Measurements from ENCODE around the gene SETD7.
"Not testable (repeated sequence)": the region's sequence is repeated elsewhere in the genome, so short reads cannot be mapped to it uniquely, and the experiment has no call there.

SETD7 gene

DNA sequence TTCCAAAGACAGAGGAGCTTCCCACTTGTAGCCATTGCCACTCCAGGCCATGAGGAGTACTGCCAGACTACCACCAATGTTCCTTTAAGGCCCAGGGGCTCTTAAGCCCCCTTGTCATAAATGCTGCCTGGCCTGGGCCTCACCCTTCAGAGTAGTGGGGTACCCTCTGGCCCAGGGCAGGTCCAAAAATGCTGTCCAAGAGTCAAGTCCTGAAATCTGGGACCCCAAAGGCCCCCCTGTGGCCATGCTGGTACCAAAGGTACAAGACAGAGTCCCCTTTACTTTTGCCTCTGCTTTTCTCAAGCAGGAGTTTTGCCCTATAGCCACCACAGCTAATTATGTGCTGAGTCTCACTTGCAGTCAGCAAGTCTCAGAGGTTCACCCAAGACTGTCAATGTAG is 85.7 kb downstream of the SETD7 start:
- no peak for DNase-seq (ENCODE audit: low read depth in 2 of 2, low spot score in 1 of 2)

DNA sequence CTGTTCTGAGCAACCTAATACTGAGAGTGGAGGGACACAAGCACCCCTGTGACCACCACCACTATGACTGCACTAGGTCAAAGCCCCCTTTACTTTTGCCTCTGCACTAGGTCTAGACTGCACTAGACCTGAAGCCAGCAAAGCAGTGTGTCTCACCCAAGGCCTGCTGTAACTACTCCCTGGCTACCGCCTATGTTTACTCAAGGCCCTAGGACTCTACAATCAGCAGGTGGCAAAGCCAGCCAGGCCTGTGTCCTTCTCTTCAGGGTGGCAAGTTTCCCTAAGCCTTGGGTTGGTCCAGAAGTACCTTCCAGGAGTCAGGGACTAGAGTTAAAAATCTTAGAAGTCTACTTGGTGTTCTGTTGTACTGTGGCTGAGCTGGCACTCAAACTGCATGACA is 86.2 kb downstream of the SETD7 start:
- no peak for DNase-seq (ENCODE audit: low read depth in 2 of 2, low spot score in 1 of 2)

DNA sequence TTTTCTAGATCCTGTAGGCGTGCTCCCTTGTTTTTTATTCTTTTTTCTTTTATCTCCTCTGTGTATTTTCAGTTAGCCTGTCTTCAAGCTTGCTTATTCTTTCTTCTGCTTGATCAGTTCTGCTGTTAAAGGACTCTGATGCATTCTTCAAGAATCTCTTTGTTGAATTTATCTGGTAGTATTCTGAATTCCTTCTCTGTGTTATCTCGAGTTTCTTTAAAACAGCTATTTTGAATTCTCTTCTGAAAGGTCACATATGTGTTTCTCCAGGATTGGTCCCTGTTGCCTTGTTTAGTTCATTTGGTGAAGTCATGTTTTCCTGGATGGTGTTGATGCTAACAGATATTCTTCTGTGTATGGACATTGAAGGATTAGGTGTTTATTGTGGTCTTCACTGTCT is 86.8 kb downstream of the SETD7 start:
- DNase-seq (ENCODE audit: low read depth in 2 of 2, low spot score in 1 of 2): no peak

DNA sequence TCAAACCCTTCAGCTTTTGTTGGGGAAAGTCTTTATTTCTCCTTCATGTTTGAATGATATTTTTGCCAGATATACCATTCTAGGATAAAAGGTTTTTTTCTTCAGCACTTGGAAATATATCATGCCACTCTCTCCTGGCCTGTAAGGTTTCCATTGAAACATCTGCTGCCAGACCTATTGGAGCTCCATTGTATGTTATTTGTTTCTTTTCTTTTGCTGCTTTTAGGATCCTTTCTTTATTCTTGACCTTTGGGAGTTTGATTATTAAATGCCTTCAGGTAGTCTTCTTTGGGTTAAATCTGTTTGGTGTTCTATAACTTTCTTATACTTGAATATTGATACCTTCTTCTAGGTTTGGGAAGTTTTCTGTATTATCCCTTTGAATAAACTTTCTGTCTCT is 87.3 kb downstream of the SETD7 start:
- DNase-seq (ENCODE audit: low read depth in 2 of 2, low spot score in 1 of 2): not testable (repeated sequence)

DNA sequence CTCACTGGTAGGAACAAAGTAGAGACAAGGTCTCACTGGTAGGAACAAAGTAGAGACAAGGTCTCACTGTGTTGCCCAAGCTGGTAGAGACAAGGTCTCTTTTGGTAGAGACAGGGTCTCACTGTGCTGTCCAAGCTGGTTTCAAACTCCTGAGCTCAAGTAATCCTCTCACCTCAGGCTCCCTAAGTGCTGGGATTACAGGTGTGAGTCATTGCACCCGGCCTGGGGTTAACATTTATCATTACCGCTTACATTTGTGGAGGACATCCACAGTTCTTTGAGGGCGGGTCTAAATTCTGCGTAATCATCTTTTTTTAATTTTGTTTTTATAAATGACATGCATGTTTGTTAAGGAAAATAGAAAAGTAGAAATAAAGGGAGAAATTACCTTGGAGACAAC is 90.1 kb downstream of the SETD7 start:
- DNase-seq (ENCODE audit: low read depth in 2 of 2, low spot score in 1 of 2): no peak

DNA sequence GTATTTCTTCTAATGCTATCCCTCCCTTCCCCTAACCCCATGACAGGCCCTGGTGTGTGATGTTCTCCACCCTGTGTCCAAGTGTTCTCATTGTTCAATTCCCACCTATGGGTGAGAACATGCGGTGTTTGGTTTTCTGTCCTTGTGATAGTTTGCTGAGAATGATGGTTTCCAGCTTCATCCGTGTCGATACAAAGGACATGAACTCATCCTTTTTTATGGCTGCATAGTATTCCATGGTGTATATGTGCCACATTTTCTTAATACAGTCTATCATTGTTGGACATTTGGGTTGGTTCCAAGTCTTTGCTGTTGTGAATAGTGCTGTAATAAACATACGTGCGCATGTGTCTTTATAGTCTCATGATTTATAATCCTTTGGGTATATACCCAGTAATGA is 91.5 kb downstream of the SETD7 start:
- DNase-seq (ENCODE audit: low read depth in 2 of 2, low spot score in 1 of 2): not testable (repeated sequence)

DNA sequence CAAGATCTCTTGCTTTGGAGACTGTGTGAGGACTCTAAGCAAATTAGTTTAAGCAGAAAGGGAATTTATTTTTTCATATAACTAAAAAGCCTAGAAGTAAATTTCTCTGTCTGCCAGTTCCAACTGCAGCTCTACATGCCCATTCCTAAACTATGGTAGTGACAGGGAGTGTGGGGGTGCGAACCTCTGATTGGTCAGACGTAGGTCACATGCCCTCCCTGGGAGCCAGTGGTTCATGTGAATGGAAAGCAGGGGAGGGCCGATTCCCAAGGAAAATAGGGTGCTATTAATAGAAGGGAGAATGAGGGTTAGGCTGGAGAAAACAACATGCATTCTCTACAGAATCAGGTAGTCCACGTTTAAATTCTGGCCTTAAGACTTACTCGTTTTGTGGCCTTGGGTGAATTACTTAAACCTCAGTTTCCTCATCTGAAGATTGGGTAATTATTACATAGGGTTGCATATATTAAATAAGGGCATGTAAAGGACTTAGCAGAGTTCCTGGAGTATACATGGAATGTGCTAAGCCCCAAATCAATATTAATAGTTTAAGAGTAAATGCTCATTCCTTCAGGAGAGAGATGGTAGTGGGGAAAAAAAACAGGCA is 94.9 kb downstream of the SETD7 start:
- no peak for DNase-seq (ENCODE audit: low read depth in 2 of 2, low spot score in 1 of 2)

DNA sequence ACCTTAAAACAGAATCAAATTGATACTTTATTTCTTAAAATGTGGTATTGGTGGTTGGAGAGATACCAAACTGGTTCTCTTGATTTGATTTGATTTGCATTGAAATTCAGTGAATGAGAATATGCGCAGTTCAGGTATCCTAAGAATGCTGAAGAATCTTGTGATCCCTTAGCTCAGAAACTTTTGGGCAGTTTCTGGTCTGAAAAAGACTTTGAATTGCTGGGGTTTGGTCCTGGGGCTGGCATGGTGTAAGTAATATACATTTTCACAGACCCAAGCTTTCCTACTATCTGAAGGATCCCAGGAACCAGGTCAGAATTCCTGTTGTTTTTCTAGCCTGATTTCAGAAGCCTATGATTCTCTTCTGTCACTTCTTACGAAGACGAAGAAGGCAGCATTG is 95.5 kb downstream of the SETD7 start:
- DNase-seq (ENCODE audit: low read depth in 2 of 2, low spot score in 1 of 2): no peak

DNA sequence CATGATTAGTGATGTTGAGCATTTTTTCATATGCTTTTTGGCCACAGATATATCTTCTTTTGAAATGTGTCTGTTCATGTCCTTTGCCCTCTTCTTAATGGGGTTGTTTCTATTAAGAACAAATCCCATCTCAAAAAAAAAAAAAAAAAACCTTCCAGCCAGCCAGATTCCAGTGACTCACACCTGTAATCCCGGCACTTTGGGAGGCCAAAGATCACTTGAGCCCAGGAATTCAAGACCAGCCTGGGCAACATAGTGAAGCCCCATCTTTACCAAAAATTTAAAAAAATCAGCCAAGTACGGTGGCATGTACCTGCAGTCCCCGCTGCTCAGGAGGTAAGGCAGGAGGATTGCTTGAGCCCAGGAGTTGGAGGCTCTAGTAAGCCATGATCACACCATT is 97.0 kb downstream of the SETD7 start:
- no peak for DNase-seq (ENCODE audit: low read depth in 2 of 2, low spot score in 1 of 2)

DNA sequence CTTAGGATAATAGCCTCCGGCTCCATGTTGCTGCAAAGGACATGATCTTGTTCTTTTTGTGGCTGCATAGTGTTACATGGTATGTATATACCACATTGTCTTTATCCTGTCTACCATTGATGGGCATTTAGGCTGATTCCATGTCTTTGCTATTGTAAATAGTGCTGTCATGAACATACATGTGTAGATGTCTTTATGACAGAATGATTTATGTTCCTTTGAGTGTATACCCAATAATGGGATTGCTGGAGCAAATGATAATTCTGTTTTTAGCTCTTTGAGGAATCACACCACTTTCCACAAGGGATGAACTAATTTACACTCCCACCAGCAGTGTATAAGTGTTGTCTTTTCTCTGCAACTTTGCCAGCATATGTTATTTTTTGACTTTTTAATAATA is 97.5 kb downstream of the SETD7 start:
- no peak for DNase-seq (ENCODE audit: low read depth in 2 of 2, low spot score in 1 of 2)

DNA sequence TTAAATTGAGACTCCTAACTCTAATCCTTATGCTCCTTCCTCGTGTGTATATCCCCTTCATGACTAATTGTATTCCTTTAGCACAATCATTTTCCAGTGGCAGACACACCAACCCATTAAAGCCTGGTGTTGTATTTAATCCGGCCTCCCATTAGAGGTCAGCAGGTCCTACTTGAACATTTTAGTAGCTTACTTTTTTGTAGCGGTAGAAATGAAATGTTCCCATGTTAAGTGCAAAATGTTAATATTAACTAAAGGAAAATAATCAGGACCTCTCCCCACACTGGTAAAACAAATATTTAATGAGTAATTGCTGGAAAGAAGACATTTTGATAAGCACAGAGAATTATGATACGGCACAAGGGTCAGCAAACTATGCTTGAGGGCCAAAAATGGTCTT is 98.7 kb downstream of the SETD7 start:
- no peak for DNase-seq (ENCODE audit: low read depth in 2 of 2, low spot score in 1 of 2)

DNA sequence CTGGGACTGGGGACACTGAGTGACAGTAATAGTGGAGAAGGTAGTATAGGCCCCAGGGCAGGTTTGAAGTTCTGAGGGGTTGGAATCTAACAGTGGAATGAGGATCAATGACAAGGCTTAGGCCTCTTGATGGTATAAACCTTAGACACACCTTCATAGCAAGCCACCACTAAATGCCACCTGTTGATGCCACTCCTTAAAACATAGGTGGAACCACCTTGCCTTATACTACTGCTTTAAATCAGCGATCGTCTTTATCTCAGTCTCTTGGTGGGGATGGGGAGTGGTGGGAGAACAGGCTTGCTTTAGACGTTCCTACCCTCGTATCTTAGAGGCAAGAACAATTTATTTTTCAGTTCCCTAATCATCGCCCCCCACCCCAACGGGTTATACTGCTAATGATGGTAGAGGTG is 100.9 kb downstream of the SETD7 start:
- no peak for DNase-seq (ENCODE audit: low read depth in 2 of 2, low spot score in 1 of 2)

DNA sequence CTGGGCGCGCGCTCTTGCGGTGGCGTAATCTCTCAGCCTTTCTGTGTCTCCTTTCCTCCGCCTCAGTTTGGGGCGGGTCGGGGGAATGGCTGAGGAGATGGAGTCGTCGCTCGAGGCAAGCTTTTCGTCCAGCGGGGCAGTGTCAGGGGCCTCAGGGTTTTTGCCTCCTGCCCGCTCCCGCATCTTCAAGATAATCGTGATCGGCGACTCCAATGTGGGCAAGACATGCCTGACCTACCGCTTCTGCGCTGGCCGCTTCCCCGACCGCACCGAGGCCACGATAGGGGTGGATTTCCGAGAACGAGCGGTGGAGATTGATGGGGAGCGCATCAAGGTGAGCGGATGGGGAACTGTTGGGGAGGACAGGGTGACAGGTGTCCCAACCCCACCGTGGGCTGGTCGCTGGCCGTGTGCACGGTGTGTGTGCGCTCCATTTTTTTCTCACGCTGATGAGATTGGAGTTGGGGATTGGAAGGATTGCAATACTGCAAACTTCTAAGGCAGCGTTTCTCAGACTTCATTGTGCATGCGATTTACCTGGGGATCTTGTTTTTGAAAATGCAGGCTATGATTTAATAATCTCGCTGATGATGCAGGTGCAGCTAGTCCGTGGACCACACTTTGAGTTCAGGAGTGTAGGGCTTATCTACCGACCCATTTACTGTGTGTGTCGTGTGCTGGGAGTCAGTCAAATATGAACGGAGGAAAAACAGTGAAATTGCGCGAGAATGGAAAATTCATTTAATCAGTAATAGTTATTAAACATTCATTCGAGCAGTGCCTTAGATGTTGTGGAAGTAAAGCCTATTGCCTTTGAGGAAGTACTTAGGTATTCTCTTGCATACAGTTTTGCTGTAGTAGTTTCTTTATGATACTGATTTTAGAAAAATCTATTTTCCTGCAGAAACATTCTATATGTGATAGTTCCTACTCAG is 101.6 kb downstream of the SETD7 start, which contains the start of gene RAB33B:
Gene RAB33B (plus strand): TSS at position 11 of the 935 bp plus-strand sequence. CDS start 75 bp downstream, at position 86.
- DNase-seq (ENCODE audit: low read depth in 2 of 2, low spot score in 1 of 2): no peak

DNA sequence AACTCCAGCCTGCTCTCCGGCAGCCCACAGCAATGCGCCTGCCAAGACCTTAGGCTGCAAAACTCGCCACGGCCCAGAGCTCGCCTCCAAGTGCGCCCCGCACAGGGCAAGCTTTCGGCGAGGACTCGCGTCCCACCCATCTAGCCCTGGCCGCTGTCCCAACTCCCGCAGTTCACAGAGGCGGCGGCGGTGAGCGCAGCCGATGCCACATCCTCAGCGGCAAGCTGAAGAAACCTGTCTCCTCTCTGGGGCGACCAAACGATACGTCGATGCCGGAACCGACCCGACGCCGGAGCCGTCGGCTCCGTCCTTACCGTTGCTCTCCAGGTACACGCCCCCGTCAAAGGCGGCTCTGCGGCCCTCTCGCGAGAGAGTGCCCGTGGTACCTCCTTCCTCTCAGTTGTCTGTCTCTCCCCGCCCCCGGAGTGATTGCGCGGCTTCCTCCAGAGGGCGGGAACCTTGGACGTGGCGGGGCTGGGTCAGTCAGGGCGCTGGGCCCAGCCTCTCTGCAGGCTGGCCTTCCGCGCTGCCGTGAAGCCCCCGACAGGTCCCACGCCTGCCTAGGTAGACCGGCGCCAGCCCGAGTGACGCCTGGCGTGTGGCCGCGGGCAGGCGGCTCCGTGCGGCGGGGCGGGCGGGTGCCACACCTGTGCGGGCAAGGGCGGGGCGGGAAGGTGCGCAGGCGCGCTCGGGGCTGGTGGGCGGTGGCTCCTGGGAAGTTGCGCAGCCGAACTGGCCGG is 102.5 kb downstream of the SETD7 start:
- DNase-seq (ENCODE audit: low read depth in 2 of 2, low spot score in 1 of 2): peak; percentile 86 to 91

DNA sequence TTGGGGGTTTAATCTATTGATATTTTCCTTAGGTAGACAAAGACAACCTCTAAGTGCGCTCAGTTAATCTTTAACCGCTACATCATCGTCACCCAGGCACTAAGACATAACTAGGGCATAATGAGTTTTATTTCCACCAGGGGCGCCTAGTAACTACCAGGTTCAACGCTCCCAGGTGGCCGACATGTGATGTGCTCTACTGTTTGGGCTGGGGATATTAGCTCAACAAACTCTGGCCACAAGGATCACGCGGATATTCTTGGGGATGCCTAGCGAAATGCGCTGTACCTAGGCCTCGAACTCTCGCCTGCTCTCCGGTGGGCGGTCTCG is 103.0 kb downstream of the SETD7 start:
- DNase-seq (ENCODE audit: low read depth in 2 of 2, low spot score in 1 of 2): no peak

DNA sequence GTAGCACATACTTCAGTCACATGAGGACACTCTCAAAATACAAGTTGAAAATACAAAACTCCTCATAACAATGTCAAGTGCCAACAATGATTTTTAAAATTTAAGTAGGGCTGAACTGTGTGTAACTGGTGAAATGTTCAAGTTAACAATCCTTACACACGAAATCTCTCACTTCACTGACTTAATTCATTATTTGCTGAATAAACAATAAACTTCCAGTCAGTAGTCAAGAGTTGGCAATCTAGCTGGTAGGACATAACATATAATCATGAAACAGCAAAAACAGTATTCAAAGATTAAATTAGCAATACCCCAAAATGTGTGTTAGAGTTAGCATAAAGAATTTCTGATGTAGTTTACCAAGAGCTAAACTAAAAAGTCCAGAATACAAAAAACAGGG is 104.0 kb downstream of the SETD7 start:
- DNase-seq (ENCODE audit: low read depth in 2 of 2, low spot score in 1 of 2): no peak

DNA sequence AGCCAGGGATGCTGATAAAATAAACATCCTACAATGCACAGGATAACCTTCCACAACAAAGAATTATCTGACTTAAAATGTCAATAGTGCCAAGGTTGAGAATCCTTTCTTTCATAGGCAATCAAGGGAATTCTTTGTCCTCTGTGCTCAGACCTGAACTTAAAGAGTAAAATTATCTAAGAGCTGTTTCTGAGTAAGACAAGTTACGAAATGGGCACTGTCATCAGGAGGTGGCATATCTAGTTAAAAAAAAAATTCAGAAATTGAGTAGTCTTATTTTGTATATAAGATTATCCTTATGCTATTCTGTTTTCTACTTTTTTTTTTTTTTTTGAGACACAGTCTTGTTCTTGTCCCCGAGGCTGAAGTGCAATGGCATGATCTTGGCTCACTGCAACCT is 105.4 kb downstream of the SETD7 start:
- no peak for DNase-seq (ENCODE audit: low read depth in 2 of 2, low spot score in 1 of 2)

DNA sequence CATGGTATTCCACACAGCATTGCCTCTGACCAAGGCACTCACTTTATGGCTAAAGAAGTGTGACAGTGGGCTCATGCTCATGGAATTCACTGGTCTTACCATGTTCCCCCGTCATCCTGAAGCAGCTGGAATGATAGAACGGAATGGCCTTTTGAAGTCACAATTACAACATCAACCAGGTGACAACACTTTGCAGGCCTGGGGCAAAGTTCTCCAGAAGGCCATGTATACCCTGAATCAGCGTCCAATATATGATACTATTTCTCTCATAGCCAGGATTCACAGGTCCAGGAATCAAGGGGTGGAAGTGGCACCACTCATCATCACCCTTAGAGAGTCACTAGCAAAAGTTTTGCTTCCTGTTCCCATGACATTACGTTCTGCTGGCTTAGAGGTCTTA is 108.9 kb downstream of the SETD7 start:
- DNase-seq (ENCODE audit: low read depth in 2 of 2, low spot score in 1 of 2): not testable (repeated sequence)

Data from stimulated activated CD8-positive, alpha-beta memory T cell treated with anti-CD3 and anti-CD28 coated beads, Interleukin-4, amount 100 ng/mL, for 4 hours (primary cell).